ENCODE measurements around the gene HDAC2.

The HDAC2 gene

DNA sequence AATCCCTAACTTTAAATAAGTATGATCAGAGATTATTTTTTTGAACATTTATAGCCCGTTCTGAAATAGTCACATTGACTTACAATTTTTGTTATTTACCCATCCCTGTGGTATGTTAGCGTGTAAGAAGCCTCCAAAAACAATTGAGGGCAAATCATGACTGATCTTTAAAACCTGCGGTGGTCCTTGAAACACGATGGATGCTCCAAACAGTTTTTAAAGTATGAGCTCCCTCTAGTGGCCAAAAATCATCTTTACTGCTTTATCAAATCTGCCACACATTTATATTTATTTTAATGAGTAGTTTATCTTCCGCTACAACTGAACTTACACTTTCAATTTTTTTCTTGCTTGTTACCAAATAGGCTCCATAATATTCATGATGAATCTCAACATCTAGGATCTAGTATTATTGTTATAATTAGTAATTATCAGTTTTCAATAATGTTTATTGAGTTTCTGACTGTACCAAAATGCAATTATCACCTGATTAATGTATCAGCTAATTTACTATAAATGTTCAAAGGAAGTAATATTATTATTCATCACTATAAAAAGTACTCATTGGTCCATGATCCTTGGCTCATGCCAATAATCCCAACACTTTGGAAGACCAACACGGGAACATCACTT lies 61.6 kb downstream of the HDAC2 start:
- no peak for DNase-seq (ENCODE audit: low read depth)

GRCh38 chr6:113908801-113909200 lies 62.1 kb downstream of the HDAC2 start:
- no peak for DNase-seq (ENCODE audit: low read depth)

DNA sequence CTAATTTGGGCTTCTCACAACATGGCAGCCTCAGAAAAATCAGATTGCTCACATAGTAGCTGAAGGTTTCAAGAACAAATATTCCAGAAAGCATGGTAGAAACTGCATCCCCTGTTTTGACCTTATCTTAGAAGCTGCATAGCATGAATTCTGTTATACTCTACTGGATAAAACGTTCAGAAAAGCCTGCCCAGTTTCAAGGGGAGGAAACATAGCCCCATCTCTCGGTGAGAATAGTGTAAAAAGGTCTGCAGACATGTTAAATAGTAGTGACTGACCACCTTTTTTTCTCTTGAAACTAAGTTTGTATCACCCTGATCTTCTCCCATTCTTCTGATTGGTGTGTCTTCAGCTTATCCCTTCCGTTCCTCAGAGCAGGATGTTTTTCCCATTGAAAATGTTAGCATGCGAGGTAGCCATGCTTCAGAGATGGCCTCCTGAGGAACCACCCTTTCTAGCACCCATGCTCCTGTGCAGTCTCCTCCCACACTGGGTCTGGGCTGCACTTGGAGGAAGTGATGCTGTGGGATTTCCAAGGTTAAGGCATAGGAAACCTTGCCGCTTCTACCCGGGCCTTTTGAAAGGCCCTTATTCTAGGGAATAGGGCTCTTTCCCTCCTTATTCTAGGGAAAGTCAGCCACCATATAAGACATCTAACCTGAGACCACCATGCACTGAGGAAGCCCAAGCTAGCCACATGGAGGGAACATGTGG lies 63.7 kb downstream of the HDAC2 start:
- no peak for DNase-seq (ENCODE audit: low read depth)

DNA sequence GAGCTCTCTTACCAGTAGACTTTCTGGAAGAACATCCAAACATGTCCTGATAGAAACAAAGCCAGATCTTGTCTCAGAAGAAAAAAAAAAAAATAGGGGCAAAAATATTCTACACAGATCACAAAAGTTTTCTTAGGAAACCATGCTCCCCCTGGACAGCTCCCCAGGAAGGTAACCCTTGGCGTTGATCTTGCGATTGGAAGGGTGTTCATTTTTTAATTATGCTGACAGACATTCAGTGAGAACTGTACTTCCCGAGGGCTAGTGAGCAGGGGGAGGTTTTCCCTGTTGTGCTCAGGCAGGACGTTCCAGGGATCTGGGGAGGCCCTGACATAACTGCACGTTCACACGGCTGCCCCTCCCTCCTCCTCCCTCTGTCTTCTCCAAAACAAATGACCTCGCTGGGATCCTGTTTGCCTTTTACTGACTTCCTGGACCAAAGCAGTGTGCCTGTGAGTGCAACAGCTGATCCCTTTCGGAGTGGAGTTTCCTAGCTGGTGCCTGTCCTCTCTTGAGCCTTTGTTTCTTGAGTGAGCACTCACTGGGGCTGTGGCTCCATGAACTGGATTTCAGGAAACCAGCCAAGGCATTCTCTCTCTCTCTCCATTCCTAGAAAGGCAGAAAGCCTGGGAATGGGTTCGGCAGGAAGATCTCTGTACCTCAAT lies 67.2 kb downstream of the HDAC2 start:
- no peak for DNase-seq (ENCODE audit: low read depth)

DNA sequence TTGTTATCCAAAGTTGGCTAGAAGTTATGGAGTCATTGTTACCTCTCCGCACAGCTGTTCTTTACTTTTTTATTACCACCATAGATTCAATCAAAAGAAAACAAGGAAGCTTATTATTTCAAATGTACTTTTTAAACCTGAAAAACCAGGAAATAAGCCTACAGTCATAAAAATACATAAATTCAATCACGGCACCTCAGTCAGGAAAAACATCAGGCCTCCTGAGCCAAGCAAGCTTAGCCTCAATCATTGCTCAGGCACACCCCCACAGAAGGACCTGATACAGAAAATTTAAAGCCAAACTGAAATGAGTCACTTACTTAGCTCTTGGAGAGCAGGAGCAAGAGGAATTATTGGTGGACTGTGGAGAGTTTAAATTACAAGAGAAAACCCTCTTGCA lies 69.5 kb downstream of the HDAC2 start:
- no peak for DNase-seq (ENCODE audit: low read depth)

DNA sequence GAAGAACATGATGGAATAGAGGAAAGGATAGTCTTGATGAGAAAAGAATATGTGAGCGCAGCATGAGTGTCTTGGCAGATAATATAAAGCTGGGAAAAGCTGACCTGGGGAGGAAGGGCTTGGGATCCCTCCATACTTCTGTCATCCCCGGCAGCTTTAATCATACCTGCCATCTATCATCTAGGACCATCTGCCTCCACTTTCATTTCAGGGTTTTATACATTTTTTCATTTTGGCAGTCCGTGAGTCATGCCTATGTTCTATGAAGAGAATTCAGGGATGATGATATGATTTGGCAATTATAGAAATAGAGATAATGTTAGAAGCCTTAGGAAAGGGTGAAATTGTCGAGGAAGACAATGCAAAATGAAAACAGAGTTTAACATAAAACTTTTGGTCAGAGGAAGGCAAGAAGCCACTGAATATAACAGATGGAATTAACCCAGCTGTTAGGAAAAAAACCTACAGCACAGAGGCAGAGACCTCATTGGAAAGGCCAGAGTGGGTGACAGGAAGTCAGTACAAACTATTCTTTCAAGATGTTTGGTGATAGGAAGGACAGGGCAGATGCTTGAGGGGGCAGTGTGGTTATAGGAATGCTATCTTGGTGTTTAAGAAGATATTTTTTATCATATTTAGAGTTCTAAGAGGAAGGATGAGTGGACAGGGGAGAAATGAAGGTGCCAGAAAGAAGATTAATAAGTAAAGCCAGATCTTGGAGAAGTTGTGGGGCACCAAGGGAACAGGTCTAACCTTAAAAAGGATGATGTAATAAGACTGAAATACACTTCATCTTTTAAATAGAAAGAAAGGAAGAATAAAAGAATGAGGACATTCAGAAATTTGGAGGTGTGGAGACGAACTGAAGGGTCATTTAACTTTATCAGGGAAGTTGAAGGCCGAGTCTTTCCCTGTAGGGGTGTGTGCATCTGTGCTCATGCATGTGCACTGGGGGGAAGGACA lies 76.0 kb downstream of the HDAC2 start:
- DNase-seq (ENCODE audit: low read depth): no peak

DNA sequence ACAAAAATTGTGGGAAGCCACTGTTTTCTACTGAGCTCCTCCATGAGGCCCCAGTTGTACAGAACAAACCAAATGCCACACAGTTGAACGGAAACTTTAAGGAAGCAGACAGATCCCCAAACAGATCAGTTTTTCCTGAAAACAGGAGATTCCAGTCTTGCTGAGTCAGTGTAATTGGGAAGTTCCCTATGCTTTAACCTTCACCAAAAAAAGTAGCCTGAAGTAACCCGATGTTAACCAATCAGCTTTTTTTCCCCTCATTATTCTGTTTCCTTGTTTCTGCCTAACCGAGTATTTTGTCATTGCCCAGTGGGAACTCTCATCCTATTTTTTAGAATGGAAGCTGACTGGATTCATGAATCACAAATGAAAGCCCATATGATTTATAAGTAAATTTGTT lies 77.1 kb downstream of the HDAC2 start:
- no peak for DNase-seq (ENCODE audit: low read depth)

GRCh38 chr6:113893451-113893850 lies 77.5 kb downstream of the HDAC2 start:
- DNase-seq (ENCODE audit: low read depth): no peak

DNA sequence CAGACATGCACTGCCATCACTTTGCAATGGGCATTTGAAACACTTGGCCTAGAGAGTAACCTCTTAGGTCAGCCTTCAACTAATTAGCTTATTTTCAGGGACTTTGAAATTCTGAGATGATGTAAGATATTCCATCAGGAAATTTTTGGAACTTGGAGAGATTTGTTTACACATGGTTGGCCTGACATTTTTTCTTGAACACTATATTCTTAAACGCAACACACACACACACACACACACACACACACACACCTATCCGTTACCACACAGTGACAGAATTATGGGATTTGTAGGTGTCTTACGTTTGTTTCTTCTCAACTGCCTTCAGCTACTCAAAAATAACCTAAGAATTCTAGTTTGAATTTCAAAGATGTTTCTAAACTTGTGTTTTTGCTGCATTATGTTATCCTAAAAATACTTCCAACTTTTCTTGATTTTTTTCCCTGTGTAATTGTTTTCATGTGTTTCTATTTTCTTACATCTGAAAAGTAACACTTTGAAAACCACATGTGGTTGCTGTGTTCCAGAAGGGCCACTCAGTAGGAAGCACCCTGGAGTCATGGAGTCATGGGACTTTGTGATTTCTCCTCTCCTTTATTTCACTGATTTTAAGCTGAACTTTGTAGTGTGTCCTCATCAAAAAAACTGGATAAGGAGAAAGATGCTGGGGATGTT lies 81.9 kb downstream of the HDAC2 start:
- no peak for DNase-seq (ENCODE audit: low read depth)

GRCh38 chr6:113888493-113888892 lies 82.5 kb downstream of the HDAC2 start:
- DNase-seq (ENCODE audit: low read depth): no peak

DNA sequence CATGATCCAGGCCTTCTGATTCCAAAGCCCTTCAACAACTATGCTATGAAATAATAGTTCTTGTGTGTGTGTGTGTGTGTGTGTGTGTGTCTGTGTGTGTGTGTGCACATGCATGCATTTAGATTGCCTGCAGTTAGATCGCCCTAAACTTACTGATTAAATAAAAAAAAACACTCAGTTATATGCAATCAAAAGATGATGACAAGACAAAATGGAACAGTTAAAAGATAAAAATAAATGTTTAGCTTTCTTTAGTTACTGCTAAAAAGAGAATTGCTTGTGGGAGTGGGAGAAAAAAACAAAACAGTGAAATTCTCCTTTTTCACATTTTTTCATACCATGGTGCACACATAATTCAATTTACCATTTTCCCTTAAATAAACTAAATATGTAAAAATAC lies 84.4 kb downstream of the HDAC2 start:
- no peak for DNase-seq (ENCODE audit: low read depth)

DNA sequence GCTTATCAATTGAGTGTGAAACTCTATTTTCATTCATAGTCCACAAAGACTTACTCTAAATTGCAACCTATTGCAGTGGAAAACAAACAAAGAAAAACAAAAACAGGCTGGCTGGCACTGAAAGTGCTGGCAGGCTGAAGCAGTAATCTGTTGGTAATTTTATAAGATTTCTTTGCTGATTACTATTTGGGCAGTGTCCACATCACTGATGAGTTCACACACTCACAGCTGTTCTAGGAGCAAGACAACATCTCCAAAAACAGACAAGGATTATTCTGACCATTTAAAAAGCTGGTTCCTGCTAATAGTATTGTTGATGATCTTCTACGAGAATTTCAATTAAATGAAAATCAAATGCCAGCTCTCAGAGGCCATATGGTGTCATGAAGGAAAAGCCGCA lies 86.9 kb downstream of the HDAC2 start:
- DNase-seq (ENCODE audit: low read depth): no peak
